GM23338 (cell line): ENCODE results near the gene TBPL2.
A peak's percentile ranks its signal among the peaks of the same experiment; 100 is the strongest.

ENCODE experiments used
- CREB1 ChIP-seq: fragments of 250-450 bp; sonication (Bioruptor Pico); IDR thresholded peaks from 2 replicates; pipeline ENCODE4 v1.5.0; 2020; ENCODE audit warnings: low read depth, mild to moderate bottlenecking, moderate library complexity
- CTCF ChIP-seq, 2 experiments: fragments of 200-600 bp in 1 of 2; sonication (generic) in 1 of 2; conservative IDR thresholded peaks; 2 replicates each; pipeline versions ENCODE4 v1.5.1 to v1.6.1; 2016 to 2017; ENCODE audit warnings: antibody characterized with exemption in 2 of 2, low read depth in 2 of 2, mild to moderate bottlenecking in 2 of 2, moderate library complexity in 1 of 2
- ETS1 ChIP-seq: IDR thresholded peaks from 2 replicates; pipeline ENCODE4 v1.6.1; 2016; ENCODE audit warnings: antibody characterized with exemption
- EZH2 ChIP-seq: fragments of 200-600 bp; sonication (generic); IDR thresholded peaks from one replicate; pipeline ENCODE4 v1.8.0; 2017; ENCODE audit warnings: antibody characterized with exemption, mild to moderate bottlenecking, low read depth; ENCODE audit not compliant: unreplicated experiment
- EZH2phosphoT487 ChIP-seq: fragments of 200-600 bp; sonication (generic); IDR thresholded peaks from one replicate; pipeline ENCODE4 v1.8.1; 2018; ENCODE audit warnings: antibody characterized with exemption; ENCODE audit not compliant: unreplicated experiment
- NANOG ChIP-seq: IDR thresholded peaks from 2 replicates; pipeline ENCODE4 v1.6.1; 2016; ENCODE audit warnings: antibody characterized with exemption, borderline replicate concordance
- POLR2AphosphoS5 ChIP-seq: IDR thresholded peaks from 2 replicates; pipeline ENCODE4 v1.6.1; 2016; ENCODE audit warnings: antibody characterized with exemption, low read depth
- STAT1 ChIP-seq: IDR thresholded peaks from one replicate; pipeline ENCODE4 v1.6.1; 2016; ENCODE audit warnings: antibody characterized with exemption; ENCODE audit not compliant: unreplicated experiment
- ZNF114 ChIP-seq: fragments of 250-450 bp; sonication (Bioruptor Pico); IDR thresholded peaks from 2 replicates; pipeline ENCODE4 v1.5.0; 2020; ENCODE audit warnings: mild to moderate bottlenecking, moderate library complexity
- ZNF331 ChIP-seq: fragments of 250-450 bp; sonication (Bioruptor Pico); IDR thresholded peaks from 2 replicates; pipeline ENCODE4 v1.5.0; 2020; ENCODE audit warnings: low read depth, mild to moderate bottlenecking, moderate library complexity
- TF ChIP-seq, protein P1 (sequence below): IDR thresholded peaks from one replicate; pipeline ENCODE4 v1.6.1; 2018; ENCODE audit warnings: antibody characterized with exemption; ENCODE audit not compliant: unreplicated experiment
- TF ChIP-seq, protein P2 (sequence below): fragments of 250-450 bp; sonication (Bioruptor Pico); IDR thresholded peaks from 2 replicates; pipeline ENCODE4 v1.5.0; 2020; ENCODE audit warnings: mild to moderate bottlenecking, moderate library complexity

DNA sequence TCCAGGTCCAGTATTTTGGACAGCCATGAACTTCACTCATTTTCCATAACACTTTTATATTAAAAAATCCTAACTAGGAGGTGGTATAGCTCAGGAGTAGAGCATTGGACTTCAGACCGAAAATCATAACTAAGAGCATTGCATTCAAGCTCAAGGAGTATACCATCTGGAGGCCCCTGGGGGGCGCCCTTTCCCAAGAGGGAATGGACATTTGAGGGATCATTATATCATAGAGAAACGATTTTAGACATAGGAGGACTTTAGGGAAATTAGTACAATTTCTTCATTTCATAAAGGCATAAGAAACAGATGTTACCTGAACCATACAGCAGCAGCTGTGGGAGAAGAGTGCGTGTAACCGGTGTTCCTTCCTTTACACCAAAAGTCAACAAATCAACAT is 23.6 kb downstream of the TBPL2 start:
- TF ChIP-seq EZH2phosphoT487 (no peak), CTCF (conservative IDR thresholded peaks at IDR 0.05; ENCODE audit: low read depth in 2 of 2) (peak; percentile 77 to 98), CREB1 (CRISPR knock-in tag) (no peak), EZH2 (no peak), POLR2AphosphoS5 (no peak), ZNF331 (CRISPR knock-in tag) (no peak), ZNF114 (CRISPR knock-in tag) (no peak), ETS1 (no peak), NANOG (no peak), STAT1 (no peak)
- TF ChIP-seq, protein P1, sequence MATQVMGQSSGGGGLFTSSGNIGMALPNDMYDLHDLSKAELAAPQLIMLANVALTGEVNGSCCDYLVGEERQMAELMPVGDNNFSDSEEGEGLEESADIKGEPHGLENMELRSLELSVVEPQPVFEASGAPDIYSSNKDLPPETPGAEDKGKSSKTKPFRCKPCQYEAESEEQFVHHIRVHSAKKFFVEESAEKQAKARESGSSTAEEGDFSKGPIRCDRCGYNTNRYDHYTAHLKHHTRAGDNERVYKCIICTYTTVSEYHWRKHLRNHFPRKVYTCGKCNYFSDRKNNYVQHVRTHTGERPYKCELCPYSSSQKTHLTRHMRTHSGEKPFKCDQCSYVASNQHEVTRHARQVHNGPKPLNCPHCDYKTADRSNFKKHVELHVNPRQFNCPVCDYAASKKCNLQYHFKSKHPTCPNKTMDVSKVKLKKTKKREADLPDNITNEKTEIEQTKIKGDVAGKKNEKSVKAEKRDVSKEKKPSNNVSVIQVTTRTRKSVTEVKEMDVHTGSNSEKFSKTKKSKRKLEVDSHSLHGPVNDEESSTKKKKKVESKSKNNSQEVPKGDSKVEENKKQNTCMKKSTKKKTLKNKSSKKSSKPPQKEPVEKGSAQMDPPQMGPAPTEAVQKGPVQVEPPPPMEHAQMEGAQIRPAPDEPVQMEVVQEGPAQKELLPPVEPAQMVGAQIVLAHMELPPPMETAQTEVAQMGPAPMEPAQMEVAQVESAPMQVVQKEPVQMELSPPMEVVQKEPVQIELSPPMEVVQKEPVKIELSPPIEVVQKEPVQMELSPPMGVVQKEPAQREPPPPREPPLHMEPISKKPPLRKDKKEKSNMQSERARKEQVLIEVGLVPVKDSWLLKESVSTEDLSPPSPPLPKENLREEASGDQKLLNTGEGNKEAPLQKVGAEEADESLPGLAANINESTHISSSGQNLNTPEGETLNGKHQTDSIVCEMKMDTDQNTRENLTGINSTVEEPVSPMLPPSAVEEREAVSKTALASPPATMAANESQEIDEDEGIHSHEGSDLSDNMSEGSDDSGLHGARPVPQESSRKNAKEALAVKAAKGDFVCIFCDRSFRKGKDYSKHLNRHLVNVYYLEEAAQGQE: no peak
- TF ChIP-seq, protein P2, sequence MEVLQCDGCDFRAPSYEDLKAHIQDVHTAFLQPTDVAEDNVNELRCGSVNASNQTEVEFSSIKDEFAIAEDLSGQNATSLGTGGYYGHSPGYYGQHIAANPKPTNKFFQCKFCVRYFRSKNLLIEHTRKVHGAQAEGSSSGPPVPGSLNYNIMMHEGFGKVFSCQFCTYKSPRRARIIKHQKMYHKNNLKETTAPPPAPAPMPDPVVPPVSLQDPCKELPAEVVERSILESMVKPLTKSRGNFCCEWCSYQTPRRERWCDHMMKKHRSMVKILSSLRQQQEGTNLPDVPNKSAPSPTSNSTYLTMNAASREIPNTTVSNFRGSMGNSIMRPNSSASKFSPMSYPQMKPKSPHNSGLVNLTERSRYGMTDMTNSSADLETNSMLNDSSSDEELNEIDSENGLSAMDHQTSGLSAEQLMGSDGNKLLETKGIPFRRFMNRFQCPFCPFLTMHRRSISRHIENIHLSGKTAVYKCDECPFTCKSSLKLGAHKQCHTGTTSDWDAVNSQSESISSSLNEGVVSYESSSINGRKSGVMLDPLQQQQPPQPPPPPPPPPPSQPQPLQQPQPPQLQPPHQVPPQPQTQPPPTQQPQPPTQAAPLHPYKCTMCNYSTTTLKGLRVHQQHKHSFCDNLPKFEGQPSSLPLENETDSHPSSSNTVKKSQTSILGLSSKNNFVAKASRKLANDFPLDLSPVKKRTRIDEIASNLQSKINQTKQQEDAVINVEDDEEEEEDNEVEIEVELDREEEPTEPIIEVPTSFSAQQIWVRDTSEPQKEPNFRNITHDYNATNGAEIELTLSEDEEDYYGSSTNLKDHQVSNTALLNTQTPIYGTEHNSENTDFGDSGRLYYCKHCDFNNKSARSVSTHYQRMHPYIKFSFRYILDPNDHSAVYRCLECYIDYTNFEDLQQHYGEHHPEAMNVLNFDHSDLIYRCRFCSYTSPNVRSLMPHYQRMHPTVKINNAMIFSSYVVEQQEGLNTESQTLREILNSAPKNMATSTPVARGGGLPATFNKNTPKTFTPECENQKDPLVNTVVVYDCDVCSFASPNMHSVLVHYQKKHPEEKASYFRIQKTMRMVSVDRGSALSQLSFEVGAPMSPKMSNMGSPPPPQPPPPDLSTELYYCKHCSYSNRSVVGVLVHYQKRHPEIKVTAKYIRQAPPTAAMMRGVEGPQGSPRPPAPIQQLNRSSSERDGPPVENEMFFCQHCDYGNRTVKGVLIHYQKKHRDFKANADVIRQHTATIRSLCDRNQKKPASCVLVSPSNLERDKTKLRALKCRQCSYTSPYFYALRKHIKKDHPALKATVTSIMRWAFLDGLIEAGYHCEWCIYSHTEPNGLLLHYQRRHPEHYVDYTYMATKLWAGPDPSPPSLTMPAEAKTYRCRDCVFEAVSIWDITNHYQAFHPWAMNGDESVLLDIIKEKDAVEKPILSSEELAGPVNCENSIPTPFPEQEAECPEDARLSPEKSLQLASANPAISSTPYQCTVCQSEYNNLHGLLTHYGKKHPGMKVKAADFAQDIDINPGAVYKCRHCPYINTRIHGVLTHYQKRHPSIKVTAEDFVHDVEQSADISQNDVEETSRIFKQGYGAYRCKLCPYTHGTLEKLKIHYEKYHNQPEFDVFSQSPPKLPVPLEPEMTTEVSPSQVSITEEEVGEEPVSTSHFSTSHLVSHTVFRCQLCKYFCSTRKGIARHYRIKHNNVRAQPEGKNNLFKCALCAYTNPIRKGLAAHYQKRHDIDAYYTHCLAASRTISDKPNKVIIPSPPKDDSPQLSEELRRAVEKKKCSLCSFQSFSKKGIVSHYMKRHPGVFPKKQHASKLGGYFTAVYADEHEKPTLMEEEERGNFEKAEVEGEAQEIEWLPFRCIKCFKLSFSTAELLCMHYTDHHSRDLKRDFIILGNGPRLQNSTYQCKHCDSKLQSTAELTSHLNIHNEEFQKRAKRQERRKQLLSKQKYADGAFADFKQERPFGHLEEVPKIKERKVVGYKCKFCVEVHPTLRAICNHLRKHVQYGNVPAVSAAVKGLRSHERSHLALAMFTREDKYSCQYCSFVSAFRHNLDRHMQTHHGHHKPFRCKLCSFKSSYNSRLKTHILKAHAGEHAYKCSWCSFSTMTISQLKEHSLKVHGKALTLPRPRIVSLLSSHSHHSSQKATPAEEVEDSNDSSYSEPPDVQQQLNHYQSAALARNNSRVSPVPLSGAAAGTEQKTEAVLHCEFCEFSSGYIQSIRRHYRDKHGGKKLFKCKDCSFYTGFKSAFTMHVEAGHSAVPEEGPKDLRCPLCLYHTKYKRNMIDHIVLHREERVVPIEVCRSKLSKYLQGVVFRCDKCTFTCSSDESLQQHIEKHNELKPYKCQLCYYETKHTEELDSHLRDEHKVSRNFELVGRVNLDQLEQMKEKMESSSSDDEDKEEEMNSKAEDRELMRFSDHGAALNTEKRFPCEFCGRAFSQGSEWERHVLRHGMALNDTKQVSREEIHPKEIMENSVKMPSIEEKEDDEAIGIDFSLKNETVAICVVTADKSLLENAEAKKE (CRISPR knock-in tag): no peak
